Natural killer cell (primary cell): ENCODE measurements around the gene PLEKHA5. TPM values are rescaled to one million over a fixed set of nuclear protein-coding genes. Genes with fewer than 3 reads are reported as not detected.

Experiments
- ATAC-seq, 3 donors: fragments of 150-1000 bp in 2 of 3; fragments of 200-7000 bp in 1 of 3; cut with Tn5 transposase; 1 replicate in 1 of 3; 2 replicates in 2 of 3; pipeline ENCODE4 v1.10.0; 2021; ENCODE audit warnings: mild to moderate bottlenecking in 2 of 3, moderate library complexity in 2 of 3
- DNase-seq, 2 donors: peaks; one replicate each; pipeline versions ENCODE4 v3.0.0 to v3.0.0-alpha.2; 2013 to 2021; ENCODE audit warnings: mixed read lengths in 1 of 2
- H3K27ac ChIP-seq: one replicate; pipeline ENCODE4 v1.5.1; 2013; ENCODE audit warnings: mild to moderate bottlenecking, low read length
- H3K27me3 ChIP-seq: one replicate; pipeline ENCODE4 v1.6.1; 2013; ENCODE audit warnings: low read length; ENCODE audit not compliant: control insufficient read depth, insufficient read depth
- H3K36me3 ChIP-seq: one replicate; pipeline ENCODE4 v1.6.1; 2013; ENCODE audit warnings: low read length; ENCODE audit not compliant: control insufficient read depth, insufficient read depth
- H3K4me1 ChIP-seq: one replicate; pipeline ENCODE4 v1.6.1; 2013; ENCODE audit warnings: low read length; ENCODE audit not compliant: control insufficient read depth, insufficient read depth
- H3K4me3 ChIP-seq: one replicate; pipeline ENCODE4 v1.5.1; 2013; ENCODE audit warnings: low read length
- H3K9me3 ChIP-seq: one replicate; pipeline ENCODE4 v1.6.1; 2013; ENCODE audit warnings: low read length; ENCODE audit not compliant: control insufficient read depth, insufficient read depth
- H3K27ac Mint-ChIP-seq, 2 donors: one replicate each; pipeline ENCODE4 v1.8.0; 2022; ENCODE audit warnings: mild to moderate bottlenecking in 2 of 2, mixed read lengths in 2 of 2, moderate library complexity in 1 of 2
- H3K27me3 Mint-ChIP-seq, 2 donors: one replicate each; pipeline ENCODE4 v1.8.0; 2022; ENCODE audit warnings: low read depth in 2 of 2, mixed read lengths in 2 of 2
- H3K36me3 Mint-ChIP-seq: one replicate; pipeline ENCODE4 v1.8.0; 2022; ENCODE audit warnings: mixed read lengths
- H3K4me1 Mint-ChIP-seq, 2 donors: one replicate each; pipeline ENCODE4 v1.8.0; 2022; ENCODE audit warnings: mixed read lengths in 2 of 2
- H3K4me3 Mint-ChIP-seq: one replicate; pipeline ENCODE4 v1.8.0; 2022; ENCODE audit warnings: mild to moderate bottlenecking, moderate library complexity, mixed read lengths
- H3K9me3 Mint-ChIP-seq, 2 donors: one replicate each; pipeline ENCODE4 v1.8.0; 2022; ENCODE audit warnings: mixed read lengths in 2 of 2
- CTCF ChIP-seq: fragments of 200-600 bp; IDR thresholded peaks from one replicate; pipeline ENCODE4 v1.8.0; 2022; ENCODE audit warnings: antibody characterized with exemption
- WGBS: methylation state at CpG from one replicate; pipeline ENCODE4 v1.1.7; 2013; ENCODE audit warnings: missing lambda C conversion rate; ENCODE audit not compliant: insufficient coverage; 5-methylcytosine and 5-hydroxymethylcytosine counted together
- intact Hi-C: fragments of 100-400 bp; cut with micrococcal nuclease; formaldehyde crosslinking; loops from one replicate; pipeline ENCODE4 v1.14.2; 2022
- total RNA-seq, 4 donors: library from RNA; stranded (reverse); fragments of 120-200 nt in 1 of 4; gene quantifications; one replicate each; pipeline versions ENCODE4 v1.2.3 to v1.2.4, GENCODE V29; 2013 to 2022

Gene PLEKHA5
- total RNA-seq, 3 donors from 2014 or later (not counting 1 experiment from before 2014, with no cell fraction given) = 5.2 to 12.1 (median 7.0) TPM

- TF ChIP-seq CTCF = no peak
- intact Hi-C loops = no loop called here
- H3K27me3 ChIP-seq = no peaks in the 10 kb centered on the region
- Mint-ChIP-seq H3K36me3 (no peaks in the 10 kb centered on the region), H3K27ac (no peak overlapping the region), H3K27me3 (peaks cover 0 to 6% of the 10 kb centered on the region in 2 donors), H3K9me3 (no peaks in the 10 kb centered on the region), H3K4me3 (no peak overlapping the region), H3K4me1 (no peaks in the 10 kb centered on the region)
- DNase-seq (no peak), ATAC-seq (no peak)
- no peaks in the 10 kb centered on the region for H3K4me1 ChIP-seq
- no peaks in the 10 kb centered on the region for H3K36me3 ChIP-seq
- WGBS = 92% methylated on average over 3 of the region's 3 CpGs
- no peak overlapping the region for H3K4me3 ChIP-seq
- no peaks in the 10 kb centered on the region for H3K9me3 ChIP-seq
- H3K27ac ChIP-seq = no peak overlapping the region
These were observed 36.3 kb upstream of the PLEKHA5 start for GRCh38 chr12:19093218-19093617.

GRCh38 chr12:19095331-19095730, 34.2 kb upstream of the PLEKHA5 start:
- 100% methylated on average over 3 of the region's 3 CpGs for WGBS

GRCh38 chr12:19095756-19096480, 33.6 kb upstream of the PLEKHA5 start:
- Mint-ChIP-seq H3K4me3 (no peak overlapping the region), H3K27ac (no peak overlapping the region)
- intact Hi-C loops = no loop called here

More at GRCh38 chr12:19095331-19095730, 34.2 kb upstream of the PLEKHA5 start:
- Histone ChIP-seq H3K4me1 (no peaks in the 10 kb centered on the region), H3K27ac (no peak overlapping the region), H3K27me3 (no peaks in the 10 kb centered on the region), H3K36me3 (no peaks in the 10 kb centered on the region), H3K9me3 (no peaks in the 10 kb centered on the region), H3K4me3 (no peak overlapping the region)
- H3K4me3 Mint-ChIP-seq = no peak overlapping the region
- H3K27me3 Mint-ChIP-seq = no peaks in the 10 kb centered on the region
- DNase-seq (no peak), ATAC-seq (no peak)
- no peaks in the 10 kb centered on the region for H3K36me3 Mint-ChIP-seq
- no peaks in the 10 kb centered on the region for H3K4me1 Mint-ChIP-seq
- TF ChIP-seq CTCF = no peak
- H3K9me3 Mint-ChIP-seq = no peaks in the 10 kb centered on the region
- intact Hi-C loops = no loop called here
- no peak overlapping the region for H3K27ac Mint-ChIP-seq

More at GRCh38 chr12:19095756-19096480, 33.6 kb upstream of the PLEKHA5 start:
- Histone ChIP-seq H3K27ac (no peak overlapping the region), H3K36me3 (no peaks in the 10 kb centered on the region), H3K27me3 (no peaks in the 10 kb centered on the region), H3K4me3 (no peak overlapping the region), H3K9me3 (no peaks in the 10 kb centered on the region), H3K4me1 (no peaks in the 10 kb centered on the region)
- Mint-ChIP-seq H3K27me3 (no peaks in the 10 kb centered on the region), H3K36me3 (no peaks in the 10 kb centered on the region), H3K4me1 (no peaks in the 10 kb centered on the region), H3K9me3 (no peaks in the 10 kb centered on the region)
- WGBS = 89% methylated on average over 8 of the region's 8 CpGs
- DNase-seq (no peak), ATAC-seq (no peak)
- TF ChIP-seq CTCF = no peak
